Mesodermal cell (in vitro differentiated cells): ENCODE data around the gene DCP2.

ENCODE experiments used
- H3K27ac ChIP-seq: 2 replicates; pipeline ENCODE4 v1.7.0; 2013; ENCODE audit warnings: mild to moderate bottlenecking, low read depth, low read length, moderate library complexity; ENCODE audit not compliant: severe bottlenecking
- H3K36me3 ChIP-seq: 2 replicates; pipeline ENCODE4 v1.7.1; 2013; ENCODE audit warnings: mild to moderate bottlenecking, low read length, moderate library complexity; ENCODE audit not compliant: control insufficient read depth, insufficient read depth
- H3K4me1 ChIP-seq: one replicate; pipeline ENCODE4 v1.7.1; 2013; ENCODE audit warnings: mild to moderate bottlenecking, low read length; ENCODE audit not compliant: insufficient read depth, control insufficient read depth, poor library complexity, severe bottlenecking
- H3K4me3 ChIP-seq: 2 replicates; pipeline ENCODE4 v1.7.0; 2013; ENCODE audit warnings: low read length, control low read depth, mild to moderate bottlenecking; ENCODE audit not compliant: insufficient read depth, poor library complexity, severe bottlenecking; ENCODE audit errors: extremely low read depth
- H3K9me3 ChIP-seq: 2 replicates; pipeline ENCODE4 v1.7.1; 2013; ENCODE audit warnings: mild to moderate bottlenecking, low read length, moderate library complexity; ENCODE audit not compliant: control insufficient read depth
- WGBS, 2 experiments: methylation state at CpG; one replicate each; pipeline ENCODE4 v1.1.5; 2013; ENCODE audit warnings: missing lambda C conversion rate in 2 of 2; ENCODE audit not compliant: insufficient coverage in 2 of 2; 5-methylcytosine and 5-hydroxymethylcytosine counted together

Gene DCP2

DNA sequence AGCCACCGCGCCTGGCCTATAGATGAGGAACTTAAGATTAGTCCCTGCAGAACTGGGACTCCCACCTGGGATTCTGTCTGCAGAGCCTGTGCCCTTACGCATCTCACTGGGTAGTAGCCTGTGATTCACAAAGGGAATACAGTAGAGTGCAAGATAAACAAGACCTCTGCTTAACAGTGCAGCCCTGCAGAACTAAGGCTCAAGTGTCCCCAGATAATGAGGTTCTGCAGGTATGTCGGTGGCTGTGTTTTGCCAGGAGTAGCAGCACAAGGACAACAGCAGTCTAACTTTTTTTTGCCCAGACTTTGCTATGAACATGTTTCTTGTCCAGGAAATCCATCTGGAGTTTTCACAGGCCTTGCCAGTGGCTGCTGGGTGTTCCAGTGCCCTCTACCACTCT lies 59.7 kb downstream of the DCP2 start:
- Histone ChIP-seq H3K36me3 (peaks cover 10% of the 10 kb centered on the region), H3K9me3 (no peaks in the 10 kb centered on the region), H3K27ac (no peak overlapping the region), H3K4me1 (peaks cover 5% of the 10 kb centered on the region), H3K4me3 (no peak overlapping the region)
- 89 to 96% methylated on average over 4 of the region's 4 CpGs for WGBS, 2 experiments

- WGBS, 2 experiments = 88 to 100% methylated on average over 1 of the region's 1 CpG
- no peak overlapping the region for H3K4me3 ChIP-seq
Observed at GRCh38 chr5:113036826-113037225, 60.2 kb downstream of the DCP2 start.

GRCh38 chr5:113038136-113038535 lies 61.5 kb downstream of the DCP2 start:
- Histone ChIP-seq H3K27ac (no peak overlapping the region), H3K36me3 (peaks cover 10% of the 10 kb centered on the region), H3K9me3 (no peaks in the 10 kb centered on the region), H3K4me3 (no peak overlapping the region), H3K4me1 (peaks cover 8% of the 10 kb centered on the region)
- 92 to 100% methylated on average over 1 of the region's 1 CpG for WGBS, 2 experiments

More at GRCh38 chr5:113036826-113037225, 60.2 kb downstream of the DCP2 start:
- Histone ChIP-seq H3K9me3 (no peaks in the 10 kb centered on the region), H3K27ac (no peak overlapping the region), H3K4me1 (peaks cover under 1% of the 10 kb centered on the region), H3K36me3 (peaks cover 10% of the 10 kb centered on the region)

DNA sequence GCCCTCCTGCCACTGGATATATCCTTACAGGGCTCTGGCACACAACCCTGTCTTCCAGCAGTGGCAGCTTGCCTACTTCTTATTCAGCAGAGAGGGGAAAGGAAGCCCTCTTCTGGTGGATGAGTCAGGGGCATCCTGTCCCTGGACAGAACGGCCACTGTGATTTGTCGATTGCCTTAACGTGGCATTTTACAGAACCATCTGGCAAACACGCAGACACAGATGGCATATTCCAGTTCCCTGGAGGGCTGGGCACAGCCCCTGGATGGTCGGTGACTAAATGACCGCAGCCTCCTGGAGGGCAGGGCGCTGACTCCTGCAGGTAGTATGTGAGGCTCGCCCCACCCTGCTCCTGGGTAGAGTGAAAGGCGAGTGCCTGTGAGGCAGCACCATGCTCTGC lies 62.1 kb downstream of the DCP2 start:
- peaks cover 14% of the 10 kb centered on the region for H3K4me1 ChIP-seq
- 86 to 88% methylated on average over 7 to 8 of the region's 9 CpGs for whole genome bisulfite sequencing, 2 experiments
- no peak overlapping the region for H3K27ac ChIP-seq
- no peak overlapping the region for H3K4me3 ChIP-seq
- H3K36me3 ChIP-seq = peaks cover 10% of the 10 kb centered on the region
- H3K9me3 ChIP-seq = no peaks in the 10 kb centered on the region

GRCh38 chr5:113039229-113039933 lies 62.8 kb downstream of the DCP2 start:
- H3K27ac ChIP-seq = no peak overlapping the region
- H3K4me3 ChIP-seq = no peak overlapping the region
- 87 to 92% methylated on average over 7 to 12 of the region's 14 CpGs for WGBS, 2 experiments
- peaks cover 18% of the 10 kb centered on the region for H3K4me1 ChIP-seq
- H3K9me3 ChIP-seq = no peaks in the 10 kb centered on the region
- peaks cover 14% of the 10 kb centered on the region for H3K36me3 ChIP-seq

GRCh38 chr5:113039934-113040285 lies 63.3 kb downstream of the DCP2 start:
- 100% methylated on average over 1 of the region's 4 CpGs for WGBS, 2 experiments
- Histone ChIP-seq H3K36me3 (peaks cover 15% of the 10 kb centered on the region), H3K9me3 (no peaks in the 10 kb centered on the region), H3K4me3 (no peak overlapping the region), H3K4me1 (peaks cover 18% of the 10 kb centered on the region), H3K27ac (no peak overlapping the region)

DNA sequence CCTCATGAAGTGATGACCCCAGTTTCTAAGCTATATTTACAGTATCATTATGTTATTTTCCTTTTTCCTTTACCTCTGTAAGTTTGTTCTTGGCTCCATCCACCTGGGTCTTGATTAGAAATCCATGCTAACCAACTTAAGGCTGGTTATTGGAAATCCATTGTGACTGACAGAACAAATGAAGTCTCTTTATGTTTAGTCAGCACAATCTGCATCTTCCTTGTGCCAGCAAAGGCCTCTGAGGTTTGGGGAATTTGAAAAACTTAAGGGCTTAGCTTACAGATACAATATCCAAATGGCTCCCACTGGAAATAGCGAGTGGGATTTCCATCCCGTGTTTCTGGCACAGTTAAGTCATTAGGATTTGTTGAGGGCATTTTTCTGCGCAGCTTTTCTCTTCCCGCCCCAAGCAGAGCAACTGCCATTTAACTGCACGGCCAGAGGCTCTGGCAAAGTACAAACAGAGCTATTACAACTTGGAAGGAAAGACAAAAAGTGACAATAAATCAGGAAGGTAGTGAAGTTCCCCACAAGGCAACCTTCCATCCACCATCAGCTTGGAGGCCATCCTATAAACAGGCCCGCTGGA lies 64.2 kb downstream of the DCP2 start:
- Histone ChIP-seq H3K36me3 (peaks cover 17% of the 10 kb centered on the region), H3K27ac (no peak overlapping the region), H3K9me3 (no peaks in the 10 kb centered on the region), H3K4me3 (no peak overlapping the region), H3K4me1 (peaks cover 18% of the 10 kb centered on the region)
- 93 to 100% methylated on average over 3 to 5 of the region's 6 CpGs for WGBS, 2 experiments

DNA sequence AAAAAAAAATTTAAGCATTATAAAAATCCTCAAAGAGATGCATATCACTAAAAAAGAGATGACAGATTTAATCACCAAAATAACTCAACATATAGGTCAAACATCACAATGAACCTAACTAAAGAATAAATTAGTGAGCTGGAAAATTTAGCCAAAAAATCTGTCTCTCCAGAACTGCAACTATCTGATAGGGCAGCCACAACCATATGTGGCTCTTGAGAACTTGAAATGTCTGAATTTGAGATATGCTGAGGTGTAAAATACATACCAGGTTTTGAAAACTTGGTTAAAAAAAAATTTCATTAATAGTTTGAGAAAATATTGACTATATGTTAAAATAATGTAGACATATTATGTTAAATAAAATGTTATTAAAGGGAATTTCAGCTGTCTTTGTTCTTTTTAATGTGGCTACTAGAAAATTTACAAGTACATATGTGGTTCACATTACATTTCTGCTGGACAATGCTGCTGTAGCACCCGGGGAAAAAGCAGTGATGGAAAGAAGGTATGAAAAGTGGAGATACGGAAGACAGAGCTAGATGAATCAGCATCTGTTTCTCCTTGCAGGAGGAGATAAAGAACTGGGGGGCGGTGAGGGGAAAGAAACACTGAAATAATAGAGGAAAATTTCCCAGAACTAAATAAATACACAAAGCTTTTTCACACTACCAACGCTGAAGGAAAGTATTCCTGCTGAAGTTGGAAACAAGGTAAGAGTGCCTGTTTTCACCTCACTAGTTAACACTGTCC lies 66.1 kb downstream of the DCP2 start:
- H3K27ac ChIP-seq = peak overlapping the region; percentile 66
- H3K9me3 ChIP-seq = no peaks in the 10 kb centered on the region
- H3K36me3 ChIP-seq = peaks cover 10% of the 10 kb centered on the region
- H3K4me3 ChIP-seq = no peak overlapping the region
- peaks cover 22% of the 10 kb centered on the region for H3K4me1 ChIP-seq
- WGBS, 2 experiments = 92 to 93% methylated on average over 2 of the region's 4 CpGs

GRCh38 chr5:113043491-113043931 lies 66.9 kb downstream of the DCP2 start:
- peaks cover 16% of the 10 kb centered on the region for H3K36me3 ChIP-seq
- peak overlapping the region; percentile 66 for H3K27ac ChIP-seq
- H3K4me3 ChIP-seq = no peak overlapping the region
- 86 to 88% methylated on average over 16 of the region's 16 CpGs for WGBS, 2 experiments
- no peaks in the 10 kb centered on the region for H3K9me3 ChIP-seq
- peaks cover 24% of the 10 kb centered on the region for H3K4me1 ChIP-seq

GRCh38 chr5:113044776-113045465 lies 68.3 kb downstream of the DCP2 start:
- no peaks in the 10 kb centered on the region for H3K9me3 ChIP-seq
- peaks cover 24% of the 10 kb centered on the region for H3K4me1 ChIP-seq
- 92 to 95% methylated on average over 8 to 10 of the region's 11 CpGs for WGBS, 2 experiments
- no peak overlapping the region for H3K4me3 ChIP-seq
- H3K36me3 ChIP-seq = peaks cover 20% of the 10 kb centered on the region
- H3K27ac ChIP-seq = no peak overlapping the region
